Measurements from ENCODE around the gene PSMA7. TPM values are rescaled to one million over a fixed set of nuclear protein-coding genes. Genes with fewer than 3 reads are reported as not detected.
A peak's percentile ranks its signal among the peaks of the same experiment; 100 is the strongest.

The PSMA7 gene
- total RNA-seq, 1 donor from 2014 or later, result 209 TPM

- peak overlapping the region; percentile 83 for H3K4me3 ChIP-seq
- peak overlapping the region; percentile 89 for H3K27ac ChIP-seq
- peaks cover 24% of the 10 kb centered on the region for H3K4me1 ChIP-seq
- no peaks in the 10 kb centered on the region for H3K9me3 ChIP-seq
- H3K27me3 ChIP-seq, result no peaks in the 10 kb centered on the region
- intact Hi-C loops (cut with DNase I), result no loop called here
- H3K36me3 ChIP-seq, result peaks cover 47% of the 10 kb centered on the region
- TF ChIP-seq CTCF (IDR thresholded peaks at IDR 0.05), result no peak
- ATAC-seq, result no peak
- DNase-seq, result no peak
Observed at GRCh38 chr20:62141043-62141396, 2.2 kb downstream of the PSMA7 start.

- Histone ChIP-seq H3K9me3 (no peaks in the 10 kb centered on the region), H3K27ac (no peak overlapping the region), H3K4me1 (peaks cover 20% of the 10 kb centered on the region), H3K27me3 (no peaks in the 10 kb centered on the region), H3K4me3 (no peak overlapping the region), H3K36me3 (peaks cover 61% of the 10 kb centered on the region)
- intact Hi-C loops (cut with DNase I), result loop anchor here (10.0 kb wide), 1 partner anchor 115 kb away; no protein-coding TSS in a partner anchor
- DNase-seq (no peak), ATAC-seq (no peak)
- no peak for TF ChIP-seq CTCF (IDR thresholded peaks at IDR 0.05)
Observed at GRCh38 chr20:62139636-62140035, 3.6 kb downstream of the PSMA7 start.

GRCh38 chr20:62138912-62139311 is 4.3 kb downstream of the PSMA7 start:
- TF ChIP-seq CTCF (IDR thresholded peaks at IDR 0.05), result no peak
- Histone ChIP-seq H3K27me3 (no peaks in the 10 kb centered on the region), H3K4me1 (peaks cover 25% of the 10 kb centered on the region), H3K9me3 (no peaks in the 10 kb centered on the region), H3K4me3 (no peak overlapping the region), H3K36me3 (peaks cover 68% of the 10 kb centered on the region), H3K27ac (no peak overlapping the region)
- intact Hi-C loops (cut with DNase I), result loop anchor here (10.0 kb wide), 1 partner anchor 114 kb away; no protein-coding TSS in a partner anchor
- ATAC-seq (no peak), DNase-seq (no peak)

GRCh38 chr20:62138204-62138543 is 5.0 kb downstream of the PSMA7 start:
- H3K4me3 ChIP-seq, result no peak overlapping the region
- no peak for TF ChIP-seq CTCF (IDR thresholded peaks at IDR 0.05)
- H3K4me1 ChIP-seq, result peaks cover 32% of the 10 kb centered on the region
- H3K36me3 ChIP-seq, result peaks cover 76% of the 10 kb centered on the region
- H3K27me3 ChIP-seq, result no peaks in the 10 kb centered on the region
- ATAC-seq (no peak), DNase-seq (no peak)
- no peaks in the 10 kb centered on the region for H3K9me3 ChIP-seq
- intact Hi-C loops (cut with DNase I), result loop anchor here (10.0 kb wide), 1 partner anchor 113 kb away; no protein-coding TSS in a partner anchor
- no peak overlapping the region for H3K27ac ChIP-seq

GRCh38 chr20:62137478-62138203 is 5.6 kb downstream of the PSMA7 start:
- intact Hi-C loops (cut with DNase I), result loop anchor here (10.0 kb wide), 1 partner anchor 113 kb away; no protein-coding TSS in a partner anchor
- no peak overlapping the region for H3K27ac ChIP-seq
- DNase-seq (no peak), ATAC-seq (no peak)
- H3K4me1 ChIP-seq, result peaks cover 36% of the 10 kb centered on the region
- no peak overlapping the region for H3K4me3 ChIP-seq
- no peaks in the 10 kb centered on the region for H3K9me3 ChIP-seq
- no peaks in the 10 kb centered on the region for H3K27me3 ChIP-seq
- no peak for TF ChIP-seq CTCF (IDR thresholded peaks at IDR 0.05)
- H3K36me3 ChIP-seq, result peaks cover 81% of the 10 kb centered on the region

Data from upper lobe of right lung (tissue), 1 donor.